HUES6 (cell line): ENCODE results near the gene LGALS7.
"Not testable (repeated sequence)": the region's sequence is repeated elsewhere in the genome, so short reads cannot be mapped to it uniquely, and the experiment has no call there.

Experiments used
- H3K27ac ChIP-seq: 2 replicates; pipeline ENCODE4 v1.7.0; 2013; ENCODE audit warnings: low read depth, mild to moderate bottlenecking, low read length, inconsistent platforms
- H3K27me3 ChIP-seq: 2 replicates; pipeline ENCODE4 v1.6.1; 2013; ENCODE audit warnings: low read length; ENCODE audit not compliant: control insufficient read depth, insufficient read depth
- H3K36me3 ChIP-seq: 2 replicates; pipeline ENCODE4 v1.6.1; 2013; ENCODE audit warnings: low read length; ENCODE audit not compliant: control insufficient read depth, insufficient read depth
- H3K4me1 ChIP-seq: 2 replicates; pipeline ENCODE4 v1.6.1; 2013; ENCODE audit warnings: low read length; ENCODE audit not compliant: control insufficient read depth, insufficient read depth
- H3K4me3 ChIP-seq: 2 replicates; pipeline ENCODE4 v1.5.1; 2013; ENCODE audit warnings: low read depth, low read length
- H3K9ac ChIP-seq: one replicate; pipeline ENCODE4 v1.6.1; 2013; ENCODE audit warnings: mild to moderate bottlenecking, low read length
- H3K9me3 ChIP-seq: 2 replicates; pipeline ENCODE4 v1.6.1; 2013; ENCODE audit warnings: low read depth, low read length; ENCODE audit not compliant: control insufficient read depth, insufficient read depth

LGALS7 gene

GRCh38 chr19:38786061-38786460 lies 12.7 kb upstream of the LGALS7 start:
- H3K27me3 ChIP-seq, H3K9me3 ChIP-seq, H3K4me3 ChIP-seq, H3K27ac ChIP-seq, H3K36me3 ChIP-seq, H3K9ac ChIP-seq: not testable (repeated sequence)
- peaks cover 11% of the 10 kb centered on the region for H3K4me1 ChIP-seq

DNA sequence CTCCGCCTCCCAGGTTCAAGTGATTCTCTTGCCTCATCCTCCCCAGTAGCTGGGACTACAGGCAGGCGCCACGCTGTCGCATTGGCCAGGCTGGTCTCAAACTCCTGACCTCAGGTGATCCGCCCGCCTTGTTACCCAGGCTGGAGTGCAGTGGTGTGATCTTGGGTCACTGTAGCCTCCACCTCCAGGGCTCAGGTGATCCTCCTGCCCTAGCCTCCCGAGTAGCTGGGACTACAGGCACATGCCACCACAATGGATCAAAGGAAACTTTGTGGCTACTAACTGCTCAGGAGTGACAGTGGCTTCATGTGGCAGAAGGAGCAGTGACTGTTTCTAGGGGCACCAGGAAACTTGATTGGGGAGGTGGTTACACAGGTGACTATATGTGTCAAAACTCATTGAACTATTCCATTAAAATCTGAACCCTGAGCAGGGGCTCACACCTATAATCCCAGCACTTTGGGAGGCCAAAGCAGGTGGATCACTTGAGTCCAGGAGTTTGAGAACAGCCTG lies 11.9 kb upstream of the LGALS7 start:
- H3K9me3 ChIP-seq: no peaks in the 10 kb centered on the region
- no peak overlapping the region for H3K4me3 ChIP-seq
- H3K9ac ChIP-seq: no peak overlapping the region
- H3K27ac ChIP-seq: no peak overlapping the region
- H3K36me3 ChIP-seq: no peaks in the 10 kb centered on the region
- peaks cover 11% of the 10 kb centered on the region for H3K4me1 ChIP-seq
- H3K27me3 ChIP-seq: no peaks in the 10 kb centered on the region

DNA sequence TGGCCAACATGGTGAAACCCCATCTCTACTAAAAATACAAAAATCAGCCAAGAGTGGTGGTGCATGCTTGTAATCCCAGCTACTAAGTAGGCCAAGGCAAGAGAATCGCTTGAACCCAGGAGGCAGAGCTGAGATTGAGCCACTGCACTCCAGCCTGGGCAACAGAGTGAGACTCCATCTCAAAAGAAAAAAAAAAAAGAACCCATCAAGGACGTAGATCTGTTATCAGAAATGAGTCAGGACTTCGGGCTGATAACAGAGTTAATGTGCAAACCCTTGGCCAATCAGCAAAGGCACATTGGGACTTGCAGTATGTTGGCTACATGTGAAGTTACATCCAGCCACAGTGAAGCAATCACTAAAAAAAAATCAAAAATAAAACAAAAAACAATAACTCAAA lies 10.9 kb upstream of the LGALS7 start:
- H3K36me3 ChIP-seq: no peaks in the 10 kb centered on the region
- no peaks in the 10 kb centered on the region for H3K9me3 ChIP-seq
- H3K4me3 ChIP-seq: no peak overlapping the region
- H3K4me1 ChIP-seq: peaks cover 11% of the 10 kb centered on the region
- H3K27me3 ChIP-seq: no peaks in the 10 kb centered on the region
- no peak overlapping the region for H3K27ac ChIP-seq
- H3K9ac ChIP-seq: no peak overlapping the region

- H3K27ac ChIP-seq, H3K36me3 ChIP-seq, H3K9ac ChIP-seq, H3K4me1 ChIP-seq, H3K9me3 ChIP-seq, H3K27me3 ChIP-seq, H3K4me3 ChIP-seq: not testable (repeated sequence)
These were observed 8.9 kb upstream of the LGALS7 start for GRCh38 chr19:38782212-38782611.

GRCh38 chr19:38781058-38781457 lies 7.7 kb upstream of the LGALS7 start:
- Histone ChIP-seq H3K27ac (no peak overlapping the region), H3K4me1 (no peaks in the 10 kb centered on the region), H3K27me3 (no peaks in the 10 kb centered on the region), H3K4me3 (no peak overlapping the region), H3K36me3 (no peaks in the 10 kb centered on the region), H3K9me3 (no peaks in the 10 kb centered on the region), H3K9ac (no peak overlapping the region)

GRCh38 chr19:38780443-38780842 lies 7.1 kb upstream of the LGALS7 start:
- H3K36me3 ChIP-seq: no peaks in the 10 kb centered on the region
- H3K27ac ChIP-seq: no peak overlapping the region
- no peak overlapping the region for H3K9ac ChIP-seq
- H3K4me3 ChIP-seq: no peak overlapping the region
- no peaks in the 10 kb centered on the region for H3K27me3 ChIP-seq
- H3K9me3 ChIP-seq: no peaks in the 10 kb centered on the region
- no peaks in the 10 kb centered on the region for H3K4me1 ChIP-seq

DNA sequence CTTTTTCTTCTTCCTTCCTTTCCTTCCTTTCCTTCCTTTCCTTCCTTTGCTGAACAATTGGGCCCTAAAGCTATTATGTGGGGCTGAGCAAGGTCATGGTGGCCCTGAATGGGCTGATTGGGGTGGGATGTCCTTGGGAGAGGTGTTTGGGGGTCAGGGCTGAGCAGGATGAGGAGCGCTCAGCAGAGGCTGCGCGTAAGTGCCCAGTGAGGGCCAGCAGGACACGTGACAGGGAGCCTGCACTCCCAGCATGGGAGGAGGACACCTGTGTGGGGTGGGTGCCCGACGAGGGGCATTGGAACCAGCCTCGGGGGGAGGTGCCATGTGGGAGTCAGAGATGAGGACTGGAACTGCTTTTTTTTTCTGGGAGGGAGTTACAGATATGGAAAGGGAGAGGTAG lies 5.4 kb upstream of the LGALS7 start:
- no peaks in the 10 kb centered on the region; the same call in 1 of the 2 replicates for H3K4me1 ChIP-seq
- H3K27ac ChIP-seq: no peak overlapping the region
- H3K9me3 ChIP-seq: no peaks in the 10 kb centered on the region
- H3K27me3 ChIP-seq: no peaks in the 10 kb centered on the region
- no peaks in the 10 kb centered on the region for H3K36me3 ChIP-seq
- H3K9ac ChIP-seq: no peak overlapping the region
- H3K4me3 ChIP-seq: no peak overlapping the region

- H3K4me1 ChIP-seq: peaks cover 2% of the 10 kb centered on the region; the same call in 1 of the 2 replicates
- H3K27ac ChIP-seq: no peak overlapping the region
These were observed 1.0 kb upstream of the LGALS7 start for GRCh38 chr19:38774181-38774950.

DNA sequence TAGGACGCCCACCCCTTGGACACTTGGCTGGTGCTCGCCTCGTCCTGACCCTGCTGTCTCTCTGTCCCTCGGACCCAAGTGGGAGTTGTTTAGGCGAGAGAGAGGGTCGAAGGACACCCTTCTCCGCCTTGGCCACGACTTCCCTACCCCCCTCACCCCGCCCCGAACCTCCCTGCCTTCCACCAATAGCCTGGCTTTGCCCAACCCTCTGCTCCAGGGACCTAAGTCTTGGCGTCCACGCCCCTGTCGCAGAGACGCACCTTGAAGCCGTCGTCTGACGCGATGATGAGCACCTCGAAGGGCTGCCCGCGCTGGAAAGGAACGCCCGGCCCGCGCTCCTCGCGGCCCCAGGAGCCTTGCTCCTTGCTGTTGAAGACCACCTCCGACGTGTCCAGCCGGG lies 1.7 kb downstream of the LGALS7 start:
- H3K27ac ChIP-seq, H3K9ac ChIP-seq, H3K4me3 ChIP-seq, H3K27me3 ChIP-seq, H3K9me3 ChIP-seq, H3K36me3 ChIP-seq, H3K4me1 ChIP-seq: not testable (repeated sequence)

More at GRCh38 chr19:38774181-38774950, 1.0 kb upstream of the LGALS7 start:
- no peaks in the 10 kb centered on the region for H3K9me3 ChIP-seq
- H3K27me3 ChIP-seq: no peaks in the 10 kb centered on the region
- no peak overlapping the region for H3K9ac ChIP-seq
- H3K36me3 ChIP-seq: no peaks in the 10 kb centered on the region
- no peak overlapping the region for H3K4me3 ChIP-seq

DNA sequence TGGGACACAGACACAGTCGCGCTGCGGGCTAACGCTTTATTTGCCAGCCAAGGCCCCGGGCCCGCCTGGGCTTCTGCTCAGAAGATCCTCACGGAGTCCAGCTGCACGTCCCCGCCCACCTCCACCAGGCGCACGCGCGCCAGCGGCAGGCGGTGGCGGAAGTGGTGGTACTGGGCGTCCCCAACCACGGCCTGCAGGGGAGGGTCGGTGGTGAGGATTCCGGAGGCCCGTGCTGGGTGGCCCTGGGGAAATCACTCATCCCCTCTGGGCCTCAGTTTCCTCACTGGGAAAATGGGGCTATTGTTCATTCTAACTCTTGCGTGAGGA lies 2.4 kb downstream of the LGALS7 start:
- not testable (repeated sequence) for H3K9ac ChIP-seq, H3K9me3 ChIP-seq, H3K27ac ChIP-seq, H3K4me3 ChIP-seq, H3K27me3 ChIP-seq, H3K36me3 ChIP-seq, H3K4me1 ChIP-seq

GRCh38 chr19:38770228-38770948 lies 2.9 kb downstream of the LGALS7 start:
- H3K9ac ChIP-seq, H3K36me3 ChIP-seq, H3K4me1 ChIP-seq, H3K27me3 ChIP-seq, H3K27ac ChIP-seq, H3K9me3 ChIP-seq, H3K4me3 ChIP-seq: not testable (repeated sequence)
